Esophagus muscularis mucosa (tissue), 3 donors: ENCODE results near the gene PLD5.

ENCODE experiments used
- POLR2A ChIP-seq: fragments of 450-650 bp; IDR thresholded peaks from one replicate; pipeline ENCODE4 v1.6.1; 2017; ENCODE audit warnings: antibody characterized with exemption, moderate library complexity, mild to moderate bottlenecking, low read depth
- POLR2AphosphoS5 ChIP-seq, 2 donors: sonication (generic); formaldehyde crosslinking; IDR thresholded peaks; one replicate each; pipeline ENCODE4 v1.6.1; 2017; ENCODE audit warnings: antibody characterized with exemption in 2 of 2
- TF ChIP-seq, protein P1 (sequence below), 3 experiments: fragments of 200-600 bp in 2 of 3; fragments of 450-650 bp in 1 of 3; sonication (generic) in 2 of 3; IDR thresholded peaks; one replicate each; pipeline ENCODE4 v1.5.1; 2017 to 2019; ENCODE audit warnings: antibody characterized with exemption in 3 of 3, mild to moderate bottlenecking in 2 of 3, moderate library complexity in 1 of 3

DNA sequence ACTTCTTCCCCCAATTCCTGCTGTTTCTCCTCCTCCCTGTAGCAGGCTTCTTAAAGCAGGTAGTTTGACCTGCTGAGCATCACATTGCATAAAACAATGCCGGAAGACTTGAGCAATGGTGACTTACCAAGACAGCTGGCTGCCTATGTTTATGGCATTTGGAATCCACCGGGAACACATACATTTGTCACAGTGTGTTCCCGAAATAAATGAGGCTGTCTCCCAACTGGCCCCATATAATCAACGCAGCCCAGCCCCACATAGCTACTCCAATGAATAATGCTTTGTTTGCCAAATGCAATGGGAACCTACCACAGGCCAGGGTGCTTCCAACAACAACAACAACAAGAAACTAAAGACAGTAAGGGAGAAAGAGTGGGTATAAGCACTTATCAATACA lies 339.5 kb downstream of the PLD5 start:
- TF ChIP-seq, protein P1, sequence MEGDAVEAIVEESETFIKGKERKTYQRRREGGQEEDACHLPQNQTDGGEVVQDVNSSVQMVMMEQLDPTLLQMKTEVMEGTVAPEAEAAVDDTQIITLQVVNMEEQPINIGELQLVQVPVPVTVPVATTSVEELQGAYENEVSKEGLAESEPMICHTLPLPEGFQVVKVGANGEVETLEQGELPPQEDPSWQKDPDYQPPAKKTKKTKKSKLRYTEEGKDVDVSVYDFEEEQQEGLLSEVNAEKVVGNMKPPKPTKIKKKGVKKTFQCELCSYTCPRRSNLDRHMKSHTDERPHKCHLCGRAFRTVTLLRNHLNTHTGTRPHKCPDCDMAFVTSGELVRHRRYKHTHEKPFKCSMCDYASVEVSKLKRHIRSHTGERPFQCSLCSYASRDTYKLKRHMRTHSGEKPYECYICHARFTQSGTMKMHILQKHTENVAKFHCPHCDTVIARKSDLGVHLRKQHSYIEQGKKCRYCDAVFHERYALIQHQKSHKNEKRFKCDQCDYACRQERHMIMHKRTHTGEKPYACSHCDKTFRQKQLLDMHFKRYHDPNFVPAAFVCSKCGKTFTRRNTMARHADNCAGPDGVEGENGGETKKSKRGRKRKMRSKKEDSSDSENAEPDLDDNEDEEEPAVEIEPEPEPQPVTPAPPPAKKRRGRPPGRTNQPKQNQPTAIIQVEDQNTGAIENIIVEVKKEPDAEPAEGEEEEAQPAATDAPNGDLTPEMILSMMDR (IDR thresholded peaks at IDR 0.05) = no peak
- TF ChIP-seq POLR2A = no peak
- no peak for TF ChIP-seq POLR2AphosphoS5 (IDR thresholded peaks at IDR 0.05)
